SK-N-SH treated with all-trans-retinoic acid at 6 μM for 48 hours (cell line): ENCODE measurements around the gene ALG14.

Source experiments
- ATAC-seq: fragments of 200-7000 bp; cut with Tn5 transposase; 3 replicates; pipeline ENCODE4 v1.9.1; 2020; ENCODE audit warnings: mild to moderate bottlenecking, moderate library complexity
- ARNTL ChIP-seq: fragments of 450-650 bp; formaldehyde crosslinking; IDR thresholded peaks from 2 replicates; pipeline ENCODE4 v1.5.0; 2020; ENCODE audit warnings: low read depth, mild to moderate bottlenecking, moderate library complexity, borderline replicate concordance
- BACH2 ChIP-seq: fragments of 250-450 bp; sonication (Bioruptor Pico); IDR thresholded peaks from 2 replicates; pipeline ENCODE4 v1.9.0; 2021; ENCODE audit warnings: mild to moderate bottlenecking, borderline replicate concordance
- CREB5 ChIP-seq: fragments of 250-450 bp; sonication (Bioruptor Pico); IDR thresholded peaks from 2 replicates; pipeline ENCODE4 v1.5.1; 2020; ENCODE audit warnings: low read depth, mild to moderate bottlenecking, moderate library complexity
- CSDC2 ChIP-seq: fragments of 250-450 bp; sonication (Bioruptor Pico); IDR thresholded peaks from 2 replicates; pipeline ENCODE4 v1.5.0; 2020; ENCODE audit warnings: mild to moderate bottlenecking, moderate library complexity
- CSRNP3 ChIP-seq: fragments of 250-450 bp; sonication (Bioruptor Pico); IDR thresholded peaks from 2 replicates; pipeline ENCODE4 v1.5.1; 2021; ENCODE audit warnings: mild to moderate bottlenecking, moderate library complexity
- ESRRG ChIP-seq: fragments of 250-450 bp; sonication (Bioruptor Pico); IDR thresholded peaks from 2 replicates; pipeline ENCODE4 v1.6.1; 2021; ENCODE audit warnings: mild to moderate bottlenecking
- GLIS3 ChIP-seq: fragments of 250-450 bp; sonication (Bioruptor Pico); IDR thresholded peaks from 2 replicates; pipeline ENCODE4 v1.5.0; 2020; ENCODE audit warnings: mild to moderate bottlenecking, moderate library complexity
- ISL1 ChIP-seq: fragments of 250-450 bp; sonication (Bioruptor Pico); IDR thresholded peaks from 2 replicates; pipeline ENCODE4 v2.1.2; 2022; ENCODE audit warnings: mild to moderate bottlenecking, moderate library complexity
- OSR1 ChIP-seq: fragments of 250-450 bp; sonication (Bioruptor Pico); IDR thresholded peaks from 2 replicates; pipeline ENCODE4 v1.8.0; 2022; ENCODE audit warnings: moderate library complexity, mild to moderate bottlenecking, inconsistent platforms
- POU6F1 ChIP-seq: fragments of 250-450 bp; sonication (Bioruptor Pico); IDR thresholded peaks from 2 replicates; pipeline ENCODE4 v1.8.0; 2021; ENCODE audit warnings: low read depth, mild to moderate bottlenecking, moderate library complexity, borderline replicate concordance
- PPARA ChIP-seq: fragments of 250-450 bp; sonication (Bioruptor Pico); IDR thresholded peaks from 2 replicates; pipeline ENCODE4 v1.5.0; 2020; ENCODE audit warnings: mild to moderate bottlenecking, borderline replicate concordance
- RARB ChIP-seq: fragments of 250-450 bp; sonication (Bioruptor Pico); IDR thresholded peaks from 2 replicates; pipeline ENCODE4 v1.8.0; 2021; ENCODE audit warnings: mild to moderate bottlenecking, moderate library complexity
- SNAI2 ChIP-seq: fragments of 250-450 bp; sonication (Bioruptor Pico); IDR thresholded peaks from 2 replicates; pipeline ENCODE4 v1.5.0; 2020; ENCODE audit warnings: mild to moderate bottlenecking, moderate library complexity
- TCF4 ChIP-seq: fragments of 250-450 bp; sonication (Bioruptor Pico); IDR thresholded peaks from 2 replicates; pipeline ENCODE4 v1.8.0; 2021; ENCODE audit warnings: mild to moderate bottlenecking, moderate library complexity, borderline replicate concordance
- TOX ChIP-seq: fragments of 250-450 bp; sonication (Bioruptor Pico); IDR thresholded peaks from 2 replicates; pipeline ENCODE4 v1.8.0; 2021; ENCODE audit warnings: mild to moderate bottlenecking, moderate library complexity, borderline replicate concordance
- TSHZ2 ChIP-seq: fragments of 250-450 bp; sonication (Bioruptor Pico); IDR thresholded peaks from 2 replicates; pipeline ENCODE4 v1.5.0; 2020; ENCODE audit warnings: mild to moderate bottlenecking, moderate library complexity
- ZC3H10 ChIP-seq: fragments of 250-450 bp; sonication (Bioruptor Pico); IDR thresholded peaks from 2 replicates; pipeline ENCODE4 v1.5.1; 2021; ENCODE audit warnings: mild to moderate bottlenecking, moderate library complexity
- ZFP3 ChIP-seq: fragments of 250-450 bp; sonication (Bioruptor Pico); IDR thresholded peaks from 2 replicates; pipeline ENCODE4 v1.5.0; 2020; ENCODE audit warnings: mild to moderate bottlenecking, moderate library complexity
- ZFP30 ChIP-seq: fragments of 450-650 bp; formaldehyde crosslinking; IDR thresholded peaks from 2 replicates; pipeline ENCODE4 v1.5.0; 2022; ENCODE audit warnings: mild to moderate bottlenecking, moderate library complexity
- ZNF565 ChIP-seq: fragments of 450-650 bp; formaldehyde crosslinking; conservative IDR thresholded peaks from 2 replicates; pipeline ENCODE4 v1.5.0; 2020; ENCODE audit warnings: low read depth, mild to moderate bottlenecking, moderate library complexity
- ZNF70 ChIP-seq: fragments of 450-650 bp; formaldehyde crosslinking; IDR thresholded peaks from 2 replicates; pipeline ENCODE4 v1.5.0; 2020; ENCODE audit warnings: mild to moderate bottlenecking, moderate library complexity
- ZNF8 ChIP-seq: fragments of 450-650 bp; formaldehyde crosslinking; IDR thresholded peaks from 2 replicates; pipeline ENCODE4 v1.5.0; 2020; ENCODE audit warnings: mild to moderate bottlenecking, moderate library complexity

Gene ALG14

GRCh38 chr1:94934551-94934950 is 138.2 kb downstream of the ALG14 start:
- TF ChIP-seq POU6F1 (CRISPR knock-in tag) (no peak), ZC3H10 (CRISPR knock-in tag) (no peak), TSHZ2 (CRISPR knock-in tag) (no peak), BACH2 (CRISPR knock-in tag) (no peak), ZNF70 (CRISPR knock-in tag) (no peak), TCF4 (no peak), ISL1 (CRISPR knock-in tag) (no peak), ESRRG (CRISPR knock-in tag) (no peak), ZNF565 (no peak), OSR1 (CRISPR knock-in tag) (no peak), SNAI2 (CRISPR knock-in tag) (no peak)
- ATAC-seq, result no peak

GRCh38 chr1:94931254-94931841 is 141.4 kb downstream of the ALG14 start:
- TF ChIP-seq CSRNP3 (CRISPR knock-in tag) (no peak), CREB5 (CRISPR knock-in tag) (no peak), TOX (no peak), TCF4 (no peak), ZNF565 (no peak), POU6F1 (CRISPR knock-in tag) (no peak), PPARA (CRISPR knock-in tag) (no peak), GLIS3 (CRISPR knock-in tag) (no peak), ZFP30 (CRISPR knock-in tag) (no peak), ARNTL (CRISPR knock-in tag) (no peak), ZNF8 (CRISPR knock-in tag) (no peak), RARB (CRISPR knock-in tag) (no peak), ZFP3 (CRISPR knock-in tag) (no peak), OSR1 (CRISPR knock-in tag) (no peak)
- no peak for ATAC-seq

DNA sequence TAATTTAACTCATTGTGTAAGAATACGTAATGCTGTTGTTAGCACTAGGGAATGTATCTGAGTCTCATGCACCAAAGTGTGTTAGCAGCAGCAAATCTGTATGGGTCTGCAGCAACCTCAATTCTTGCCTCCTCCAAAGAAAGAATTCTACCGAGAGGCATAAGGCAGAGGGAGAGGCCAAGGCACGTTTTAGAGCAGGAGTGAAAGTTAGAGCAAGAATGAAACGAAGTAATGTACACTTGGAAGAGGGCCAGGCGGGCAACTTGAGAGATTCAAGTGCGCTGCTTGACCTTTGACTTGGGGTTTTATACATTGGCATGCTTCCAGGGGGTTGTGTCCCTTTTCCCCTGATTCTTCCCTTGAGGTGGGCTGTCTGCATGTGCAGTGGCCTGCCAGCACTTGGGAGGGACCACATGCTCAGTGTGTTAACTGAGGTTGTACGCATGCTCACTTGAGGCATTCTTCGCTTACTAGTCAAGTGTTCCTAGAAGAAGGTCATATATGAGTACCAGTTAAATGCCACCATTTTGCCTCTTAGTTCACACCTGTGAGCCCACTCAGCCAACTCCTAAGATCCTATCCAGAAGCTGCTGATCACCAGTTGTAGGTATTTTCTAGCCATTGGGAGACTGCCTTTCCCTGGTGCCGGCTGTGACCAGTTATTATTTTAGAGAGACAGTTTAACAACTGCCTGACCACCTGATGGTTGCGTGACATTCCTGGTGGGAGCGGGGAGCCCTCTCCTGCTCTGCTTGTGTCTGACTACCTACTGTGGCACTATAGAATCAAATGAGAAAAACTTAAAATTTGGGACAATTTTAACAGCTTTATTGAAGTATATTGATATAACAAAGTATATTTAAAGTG is 143.2 kb downstream of the ALG14 start:
- no peak for ATAC-seq
- no peak for TF ChIP-seq SNAI2 (CRISPR knock-in tag)
- no peak for TF ChIP-seq ZNF565
- no peak for TF ChIP-seq CSDC2 (CRISPR knock-in tag)
- TF ChIP-seq CREB5 (CRISPR knock-in tag), result no peak
- no peak for TF ChIP-seq CSRNP3 (CRISPR knock-in tag)
- TF ChIP-seq ZNF70 (CRISPR knock-in tag), result no peak
- TF ChIP-seq ISL1 (CRISPR knock-in tag), result no peak
- no peak for TF ChIP-seq TOX
- TF ChIP-seq BACH2 (CRISPR knock-in tag), result no peak
- no peak for TF ChIP-seq ZFP30 (CRISPR knock-in tag)
- TF ChIP-seq ZFP3 (CRISPR knock-in tag), result no peak
- TF ChIP-seq POU6F1 (CRISPR knock-in tag), result no peak
- TF ChIP-seq TCF4, result no peak
